Measurements from ENCODE around the gene SAE1.
A peak's percentile ranks its signal among the peaks of the same experiment; 100 is the strongest.

The SAE1 gene

GRCh38 chr19:47130589-47131227 is at the start of gene SAE1:
SAE1 (plus strand) TSS chr19:47130835; CDS start chr19:47130931, 96 bp downstream.
- POLR2A ChIA-PET: interaction anchor here (0.6 to 1.9 kb wide), 8 partner anchors 17 to 1295 kb away, joined by 3 to 11 read pairs (median 4); partner anchors contain the start of gene ZC3H4

GRCh38 chr19:47081095-47081494 is 49.5 kb upstream of the SAE1 start:
- TF ChIP-seq CTCF (IDR thresholded peaks at IDR 0.05; ENCODE audit: control extremely low read depth, extremely low read depth, low read depth, missing control alignments): no peak
- ChIA-PET POLR2A (no interaction called here), CTCF (interaction anchor here (0.9 to 7.1 kb wide), 11 partner anchors 14 to 166 kb away, joined by 3 to 90 read pairs (median 9); partner anchors contain the start of genes SAE1 and ZC3H4)
- no peak for DNase-seq (ENCODE audit: extremely low spot score)

More at GRCh38 chr19:47130589-47131227, at the start of gene SAE1:
- DNase-seq (ENCODE audit: extremely low spot score): peak; percentile 99
- CTCF ChIA-PET: interaction anchor here (0.7 to 4.3 kb wide), 22 partner anchors 8 to 306 kb away, joined by 3 to 29 read pairs (median 5); partner anchors contain the start of gene ZC3H4
- peak; percentile 78 for TF ChIP-seq CTCF (IDR thresholded peaks at IDR 0.05; ENCODE audit: control extremely low read depth, extremely low read depth, low read depth, missing control alignments)

GRCh38 chr19:47082493-47082892 is 48.1 kb upstream of the SAE1 start:
- POLR2A ChIA-PET: no interaction called here
- CTCF ChIA-PET: interaction anchor here (1.2 to 7.1 kb wide), 6 partner anchors 12 to 162 kb away, joined by 3 to 90 read pairs (median 18); partner anchors contain the start of gene SAE1
- no peak for TF ChIP-seq CTCF (IDR thresholded peaks at IDR 0.05; ENCODE audit: control extremely low read depth, extremely low read depth, low read depth, missing control alignments)
- no peak for DNase-seq (ENCODE audit: extremely low spot score)

GRCh38 chr19:47084879-47085439 is 45.7 kb upstream of the SAE1 start:
- POLR2A ChIA-PET: no interaction called here
- no peak for TF ChIP-seq CTCF (IDR thresholded peaks at IDR 0.05; ENCODE audit: control extremely low read depth, extremely low read depth, low read depth, missing control alignments)
- CTCF ChIA-PET: interaction anchor here (7.1 kb wide), 1 partner anchor 42 kb away, joined by 90 read pairs; no protein-coding TSS in a partner anchor
- no peak for DNase-seq (ENCODE audit: extremely low spot score)

- POLR2A ChIA-PET: no interaction called here
- DNase-seq (ENCODE audit: extremely low spot score): no peak
- CTCF ChIA-PET: interaction anchor here (2.8 kb wide), 1 partner anchor 40 kb away, joined by 14 read pairs; no protein-coding TSS in a partner anchor
- TF ChIP-seq CTCF (IDR thresholded peaks at IDR 0.05; ENCODE audit: control extremely low read depth, extremely low read depth, low read depth, missing control alignments): no peak
Observed at GRCh38 chr19:47086280-47086679, 44.4 kb upstream of the SAE1 start.

DNA sequence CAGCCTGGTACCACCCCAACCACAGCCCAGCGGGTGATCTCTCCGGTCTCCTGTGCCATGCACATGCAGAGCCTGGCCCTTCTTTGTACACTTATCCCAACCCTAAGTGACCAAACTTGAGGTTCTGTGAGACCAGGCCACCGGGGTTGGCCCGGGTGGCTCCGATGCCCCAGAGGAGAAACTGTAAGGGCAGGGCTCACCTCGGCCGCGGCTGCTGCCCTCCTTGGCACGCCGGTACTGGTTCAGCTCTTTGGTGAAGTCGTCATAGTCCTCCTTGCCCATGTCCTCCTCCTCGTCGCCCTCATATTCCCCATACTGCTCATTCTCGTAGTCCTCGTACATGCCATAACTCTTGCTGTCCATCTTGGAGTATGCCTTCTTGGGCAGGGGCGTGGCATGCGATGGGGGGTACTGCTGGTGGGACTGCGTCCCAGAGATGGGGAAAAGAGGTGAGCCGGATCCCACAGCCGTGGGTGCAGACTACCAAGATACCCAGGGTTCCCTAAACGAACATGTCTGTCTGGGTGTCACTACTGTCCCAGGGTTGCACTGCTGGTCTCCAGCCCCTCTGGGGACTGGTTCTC is 40.8 kb upstream of the SAE1 start:
- no peak for DNase-seq (ENCODE audit: extremely low spot score)
- no peak for TF ChIP-seq CTCF (IDR thresholded peaks at IDR 0.05; ENCODE audit: control extremely low read depth, extremely low read depth, low read depth, missing control alignments)
- ChIA-PET CTCF (interaction anchor here (2.9 kb wide), 1 partner anchor 10 kb away, joined by 8 read pairs; no protein-coding TSS in a partner anchor), POLR2A (no interaction called here)
